AG10803 (cell line): ENCODE data around the gene SAMHD1.

Experiments used
- DNase-seq: peaks from one replicate; pipeline ENCODE4 v3.0.0; 2010; ENCODE audit warnings: low read depth
- H3K4me3 ChIP-seq: 2 replicates; pipeline ENCODE4 v1.5.1; 2011; ENCODE audit warnings: mild to moderate bottlenecking, low read length, control low read depth
- CTCF ChIP-seq: conservative IDR thresholded peaks from 2 replicates; pipeline ENCODE4 v1.5.1; 2011; ENCODE audit warnings: mild to moderate bottlenecking, low read length, control low read depth, inconsistent platforms

Gene SAMHD1

GRCh38 chr20:36855241-36855657 lies 96.3 kb downstream of the SAMHD1 start:
- TF ChIP-seq CTCF: no peak
- no peak for DNase-seq
- H3K4me3 ChIP-seq: no peak overlapping the region

DNA sequence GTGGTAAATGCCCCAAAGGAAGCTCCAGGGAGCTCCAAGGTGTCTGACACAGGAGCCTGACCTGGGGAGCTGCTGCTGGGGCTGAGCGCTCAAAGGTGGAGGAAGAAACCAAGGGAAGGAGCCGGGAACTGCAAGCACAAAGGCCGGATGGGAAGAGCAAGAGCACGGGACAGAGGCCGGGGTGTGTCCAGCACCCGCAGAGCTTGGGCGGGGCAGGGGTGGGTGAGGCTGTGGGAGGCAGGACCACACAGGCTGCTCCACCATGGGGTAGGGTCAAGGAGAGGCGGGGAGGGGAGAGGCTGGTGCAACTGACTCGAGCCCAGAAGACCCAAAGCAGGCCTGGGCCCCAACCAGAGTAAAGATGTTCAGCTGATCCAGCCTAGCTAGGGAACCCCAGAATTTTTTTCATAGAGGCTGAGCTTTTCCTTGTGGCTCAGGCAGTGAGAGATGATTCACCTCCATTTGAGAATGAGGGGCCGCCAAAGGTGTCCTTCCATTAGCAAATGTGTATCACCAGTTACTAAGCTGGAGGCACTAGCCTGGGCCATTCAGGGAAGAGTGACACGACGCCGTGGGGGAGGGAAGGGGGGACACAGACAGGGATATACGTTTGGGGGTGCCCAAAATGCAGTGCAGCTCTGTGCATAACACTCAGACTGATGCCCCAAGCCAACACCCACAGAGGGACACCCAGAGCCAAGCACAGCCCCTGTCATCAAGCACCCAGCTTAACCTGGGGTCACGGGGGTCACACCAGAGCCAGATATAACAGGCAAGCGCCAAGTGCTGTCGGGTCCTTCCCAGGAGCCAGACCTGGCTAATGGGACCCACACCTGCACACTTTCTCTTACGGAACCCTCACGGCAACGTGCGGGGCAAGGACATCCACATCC lies 96.9 kb downstream of the SAMHD1 start:
- H3K4me3 ChIP-seq: no peak overlapping the region
- no peak for DNase-seq
- TF ChIP-seq CTCF: no peak

DNA sequence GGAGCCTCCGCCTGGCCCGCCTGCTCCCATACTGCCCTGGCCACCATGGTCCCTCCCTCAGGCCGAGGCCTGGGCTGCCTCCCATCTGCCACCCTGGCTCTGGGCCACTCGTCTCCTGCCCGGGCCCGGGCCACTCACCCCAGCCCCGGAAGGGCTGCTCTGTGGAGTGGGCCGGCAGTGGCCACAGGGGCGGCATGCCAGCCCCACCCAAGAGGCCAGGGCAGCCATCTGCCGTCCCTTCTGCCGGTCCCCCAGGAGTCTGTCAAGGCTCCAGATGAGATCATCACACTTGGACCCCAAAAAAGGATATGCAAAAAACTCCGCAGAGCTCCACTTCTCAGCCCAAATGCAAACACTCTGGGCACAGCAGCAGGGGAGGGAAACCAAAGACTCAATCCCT lies 99.3 kb downstream of the SAMHD1 start:
- H3K4me3 ChIP-seq: no peak overlapping the region
- peak; percentile 30 for DNase-seq
- no peak for TF ChIP-seq CTCF

DNA sequence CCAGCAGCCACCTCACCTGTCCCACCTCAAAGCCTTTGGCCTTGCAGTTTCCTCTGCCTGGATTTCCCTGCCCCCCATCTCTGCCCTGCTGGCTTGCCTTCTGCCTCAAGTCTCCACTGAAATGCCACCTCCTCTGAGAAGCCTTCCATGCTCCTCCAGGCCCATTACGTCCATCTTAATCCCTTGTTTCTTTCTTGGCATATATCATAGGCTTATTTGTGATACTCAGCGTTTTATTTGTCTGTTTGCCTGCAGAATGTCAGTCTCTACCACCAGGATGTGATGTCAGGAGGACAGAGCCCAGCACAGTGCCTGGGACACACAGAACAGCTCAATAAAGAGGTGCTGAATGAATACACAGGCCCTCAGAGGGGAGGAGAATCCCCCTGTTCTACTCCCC lies 100.0 kb downstream of the SAMHD1 start:
- H3K4me3 ChIP-seq: no peak overlapping the region
- no peak for TF ChIP-seq CTCF
- no peak for DNase-seq

DNA sequence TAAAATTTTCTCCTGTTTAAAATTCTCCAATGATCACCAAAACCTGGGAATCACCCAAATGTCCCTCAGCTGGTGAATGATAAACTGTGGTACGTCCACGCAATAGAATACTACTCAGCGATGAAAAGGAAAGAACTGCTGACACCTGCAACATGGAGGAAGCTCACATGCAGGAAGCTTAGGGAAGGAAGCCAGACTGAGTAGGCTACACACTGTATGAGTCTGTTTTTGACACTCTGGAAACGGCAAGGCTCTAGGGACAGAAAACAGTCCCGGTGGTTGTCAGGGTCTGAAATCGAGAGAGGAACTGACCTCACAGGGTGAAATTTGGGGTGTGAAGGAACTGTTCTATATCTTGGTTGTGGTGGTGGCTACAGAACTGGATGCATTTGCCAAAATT lies 100.7 kb downstream of the SAMHD1 start:
- DNase-seq: no peak
- TF ChIP-seq CTCF: no peak
- no peak overlapping the region for H3K4me3 ChIP-seq

GRCh38 chr20:36849333-36850065 lies 102.0 kb downstream of the SAMHD1 start:
- DNase-seq: no peak
- TF ChIP-seq CTCF: no peak
- H3K4me3 ChIP-seq: no peak overlapping the region

GRCh38 chr20:36848677-36849076 lies 102.8 kb downstream of the SAMHD1 start:
- DNase-seq: no peak
- 0 out of 2 replicates have a peak overlapping the region, but pooled peaks have one; percentile 13 for H3K4me3 ChIP-seq

More at GRCh38 chr20:36848677-36849076, 102.8 kb downstream of the SAMHD1 start:
- no peak for TF ChIP-seq CTCF
